Fibroblast of mammary gland (primary cell): ENCODE measurements around the gene SLC15A4.
A peak's percentile ranks its signal among the peaks of the same experiment; 100 is the strongest.

Experiments
- DNase-seq: peaks from one replicate; pipeline ENCODE4 v3.0.0-alpha.2; 2010; ENCODE audit warnings: low read depth
- H3K4me3 ChIP-seq: 2 replicates; pipeline ENCODE4 v1.5.1; 2011; ENCODE audit warnings: low read depth, mild to moderate bottlenecking, low read length, moderate library complexity; ENCODE audit not compliant: control insufficient read depth
- CTCF ChIP-seq: conservative IDR thresholded peaks from 2 replicates; pipeline ENCODE4 v1.5.1; 2011; ENCODE audit warnings: low read depth, low read length, inconsistent platforms; ENCODE audit not compliant: control insufficient read depth, insufficient read depth

Gene SLC15A4

GRCh38 chr12:128827724-128828123, 4.0 kb upstream of the SLC15A4 start:
- TF ChIP-seq CTCF, result no peak
- DNase-seq, result no peak
- H3K4me3 ChIP-seq, result no peak overlapping the region

GRCh38 chr12:128825835-128826234, 2.1 kb upstream of the SLC15A4 start:
- DNase-seq, result no peak
- TF ChIP-seq CTCF, result no peak
- H3K4me3 ChIP-seq, result no peak overlapping the region

GRCh38 chr12:128823216-128823915, 392 bp downstream of the SLC15A4 start:
- no peak for DNase-seq
- H3K4me3 ChIP-seq, result peak overlapping the region; percentile 74
- no peak for TF ChIP-seq CTCF

GRCh38 chr12:128820723-128821432, 2.9 kb downstream of the SLC15A4 start:
- no peak for TF ChIP-seq CTCF
- no peak overlapping the region for H3K4me3 ChIP-seq

GRCh38 chr12:128820253-128820652, 3.5 kb downstream of the SLC15A4 start:
- TF ChIP-seq CTCF, result no peak
- H3K4me3 ChIP-seq, result no peak overlapping the region
- no peak for DNase-seq

More at GRCh38 chr12:128820723-128821432, 2.9 kb downstream of the SLC15A4 start:
- no peak for DNase-seq

GRCh38 chr12:128819293-128820144, 4.2 kb downstream of the SLC15A4 start:
- no peak for TF ChIP-seq CTCF
- no peak overlapping the region for H3K4me3 ChIP-seq
- DNase-seq, result no peak
